ENCODE measurements around the gene MYO16.

DNA sequence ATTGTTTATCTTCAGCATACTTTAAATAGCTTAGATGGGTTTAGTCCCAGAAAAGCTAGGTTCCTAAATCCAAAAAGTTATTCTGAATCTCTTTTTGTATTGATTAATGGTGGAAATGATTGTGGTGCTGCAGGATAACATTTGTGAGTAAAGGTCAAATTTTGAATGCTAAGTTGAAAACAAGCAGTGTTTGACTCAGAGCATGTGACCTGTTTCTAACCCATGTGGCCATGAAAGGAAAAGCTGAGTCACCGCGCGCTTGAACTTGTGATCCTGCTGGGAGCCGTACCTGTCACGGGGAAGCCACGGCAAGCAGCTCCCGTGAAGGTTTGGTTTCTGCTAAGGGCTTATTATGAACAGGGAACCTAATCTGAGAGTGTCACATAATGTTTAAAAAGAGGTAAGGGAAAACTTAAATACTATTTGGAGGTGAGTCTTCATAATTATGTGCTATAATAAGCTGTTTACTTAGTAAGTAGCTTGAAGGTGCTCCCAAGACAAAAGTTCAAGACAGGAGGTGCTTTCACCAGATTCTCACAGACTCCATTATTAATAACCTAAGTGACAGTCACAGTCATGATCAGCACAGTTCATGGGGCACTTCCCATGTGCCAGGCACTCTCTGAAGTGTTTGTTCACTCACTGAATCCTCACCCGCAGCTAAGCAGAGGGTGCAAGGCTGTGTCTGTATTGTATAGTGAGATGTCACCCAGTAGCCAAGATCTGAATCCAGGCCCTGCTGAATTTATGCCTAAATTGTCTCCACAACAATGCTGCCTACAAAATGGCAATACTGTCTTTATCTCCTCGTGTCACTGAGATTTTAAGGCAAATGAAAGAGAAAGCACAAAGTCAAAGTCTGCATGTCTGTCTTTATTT lies 286.5 kb downstream of the MYO16 start:
- TF ChIP-seq, protein P1, sequence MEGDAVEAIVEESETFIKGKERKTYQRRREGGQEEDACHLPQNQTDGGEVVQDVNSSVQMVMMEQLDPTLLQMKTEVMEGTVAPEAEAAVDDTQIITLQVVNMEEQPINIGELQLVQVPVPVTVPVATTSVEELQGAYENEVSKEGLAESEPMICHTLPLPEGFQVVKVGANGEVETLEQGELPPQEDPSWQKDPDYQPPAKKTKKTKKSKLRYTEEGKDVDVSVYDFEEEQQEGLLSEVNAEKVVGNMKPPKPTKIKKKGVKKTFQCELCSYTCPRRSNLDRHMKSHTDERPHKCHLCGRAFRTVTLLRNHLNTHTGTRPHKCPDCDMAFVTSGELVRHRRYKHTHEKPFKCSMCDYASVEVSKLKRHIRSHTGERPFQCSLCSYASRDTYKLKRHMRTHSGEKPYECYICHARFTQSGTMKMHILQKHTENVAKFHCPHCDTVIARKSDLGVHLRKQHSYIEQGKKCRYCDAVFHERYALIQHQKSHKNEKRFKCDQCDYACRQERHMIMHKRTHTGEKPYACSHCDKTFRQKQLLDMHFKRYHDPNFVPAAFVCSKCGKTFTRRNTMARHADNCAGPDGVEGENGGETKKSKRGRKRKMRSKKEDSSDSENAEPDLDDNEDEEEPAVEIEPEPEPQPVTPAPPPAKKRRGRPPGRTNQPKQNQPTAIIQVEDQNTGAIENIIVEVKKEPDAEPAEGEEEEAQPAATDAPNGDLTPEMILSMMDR (IDR thresholded peaks at IDR 0.05; ENCODE audit: low read depth, low read length, poor library complexity, severe bottlenecking): no peak
- TF ChIP-seq EZH2phosphoT487 (IDR thresholded peaks at IDR 0.05; ENCODE audit: borderline replicate concordance, low read length): no peak
